D721Med (cell line): ENCODE data around the gene NPTX2.

Source experiments
- DNase-seq: peaks from one replicate; pipeline ENCODE4 v3.0.0; 2011; ENCODE audit warnings: low spot score; ENCODE audit not compliant: insufficient read length
- FAIRE-seq: peaks from 2 replicates; lab custom pipeline; 2011; peaks lifted over from hg19 to GRCh38; lab: Jason Lieb, UNC
- CTCF ChIP-seq: IDR thresholded peaks from 2 replicates; pipeline ENCODE4 v1.5.1; 2012; ENCODE audit warnings: mild to moderate bottlenecking, control low read depth; ENCODE audit not compliant: insufficient read depth; ENCODE audit errors: missing control alignments

The NPTX2 gene

GRCh38 chr7:98628418-98628817 is 11.3 kb downstream of the NPTX2 start:
- DNase-seq (no peak), FAIRE-seq (no peak)
- no peak for TF ChIP-seq CTCF

GRCh38 chr7:98629001-98629431 is 11.9 kb downstream of the NPTX2 start:
- DNase-seq (no peak), FAIRE-seq (no peak)
- no peak for TF ChIP-seq CTCF

- no peak for TF ChIP-seq CTCF
- FAIRE-seq (no peak), DNase-seq (no peak)
Observed at GRCh38 chr7:98630149-98630548, 13.1 kb downstream of the NPTX2 start.

GRCh38 chr7:98630770-98631169 is 13.7 kb downstream of the NPTX2 start:
- FAIRE-seq (no peak), DNase-seq (no peak)
- TF ChIP-seq CTCF, result no peak

- FAIRE-seq, result no peak
- no peak for DNase-seq
- no peak for TF ChIP-seq CTCF
Observed at GRCh38 chr7:98638853-98639252, 21.8 kb downstream of the NPTX2 start.

GRCh38 chr7:98640375-98640774 is 23.3 kb downstream of the NPTX2 start:
- DNase-seq (no peak), FAIRE-seq (no peak)
- TF ChIP-seq CTCF, result no peak

- TF ChIP-seq CTCF, result no peak
- DNase-seq (no peak), FAIRE-seq (no peak)
Observed at GRCh38 chr7:98641646-98642500, 24.8 kb downstream of the NPTX2 start.
